Measurements from ENCODE around the gene TMEM41B.
"Not testable (repeated sequence)": the region's sequence is repeated elsewhere in the genome, so short reads cannot be mapped to it uniquely, and the experiment has no call there.

Gene TMEM41B

DNA sequence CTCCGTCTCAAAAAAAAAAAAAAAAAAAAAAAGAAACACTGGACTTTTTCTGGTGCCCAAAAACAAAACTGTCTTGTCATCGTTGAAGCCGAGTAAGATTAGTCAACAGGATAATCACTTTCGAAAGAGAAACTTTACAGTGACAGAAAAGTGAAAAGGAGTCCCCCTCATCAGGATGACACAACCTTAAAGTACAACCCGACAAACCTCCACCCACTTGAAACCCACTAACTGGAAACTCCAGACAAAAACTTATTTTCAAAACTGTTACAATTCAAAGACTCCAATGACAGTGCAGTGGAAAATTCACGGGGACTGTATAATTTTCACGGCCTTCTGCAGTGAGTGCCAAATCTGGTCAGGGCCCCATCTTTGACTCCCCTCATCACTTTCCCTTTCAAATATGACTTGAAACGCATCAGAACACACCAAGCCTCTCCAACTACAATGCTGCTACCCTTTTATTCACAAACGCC is 50.5 kb downstream of the TMEM41B start:
- Histone ChIP-seq H3K4me1 (ENCODE audit: insufficient read depth, low read length) (peaks cover 9% of the 10 kb centered on the region), H3K4me3 (ENCODE audit: low read length) (peak overlapping the region; percentile 66), H2AFZ (ENCODE audit: low read depth, low read length) (no peak overlapping the region), H3K9me3 (ENCODE audit: low read length) (no peaks in the 10 kb centered on the region), H3K36me3 (ENCODE audit: insufficient read depth, low read length) (no peaks in the 10 kb centered on the region), H3K27me3 (ENCODE audit: insufficient read depth, low read length) (no peaks in the 10 kb centered on the region)

DNA sequence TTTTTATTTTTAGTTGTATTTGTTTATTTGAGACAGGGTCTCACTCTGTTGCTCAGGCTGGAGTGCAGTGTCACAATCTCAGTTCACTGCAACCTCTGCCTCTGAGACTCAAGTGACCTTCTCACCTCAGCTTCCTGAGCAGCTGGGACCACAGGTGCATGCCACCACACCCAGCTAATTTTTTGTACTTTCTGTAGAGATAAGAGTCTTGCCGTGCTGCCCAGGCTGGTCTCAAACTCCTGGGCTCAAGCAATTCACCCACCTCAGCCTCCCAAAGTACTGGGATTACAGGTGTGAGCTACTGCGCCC is 53.6 kb downstream of the TMEM41B start:
- H3K27me3 ChIP-seq (ENCODE audit: insufficient read depth, low read length): not testable (repeated sequence)

DNA sequence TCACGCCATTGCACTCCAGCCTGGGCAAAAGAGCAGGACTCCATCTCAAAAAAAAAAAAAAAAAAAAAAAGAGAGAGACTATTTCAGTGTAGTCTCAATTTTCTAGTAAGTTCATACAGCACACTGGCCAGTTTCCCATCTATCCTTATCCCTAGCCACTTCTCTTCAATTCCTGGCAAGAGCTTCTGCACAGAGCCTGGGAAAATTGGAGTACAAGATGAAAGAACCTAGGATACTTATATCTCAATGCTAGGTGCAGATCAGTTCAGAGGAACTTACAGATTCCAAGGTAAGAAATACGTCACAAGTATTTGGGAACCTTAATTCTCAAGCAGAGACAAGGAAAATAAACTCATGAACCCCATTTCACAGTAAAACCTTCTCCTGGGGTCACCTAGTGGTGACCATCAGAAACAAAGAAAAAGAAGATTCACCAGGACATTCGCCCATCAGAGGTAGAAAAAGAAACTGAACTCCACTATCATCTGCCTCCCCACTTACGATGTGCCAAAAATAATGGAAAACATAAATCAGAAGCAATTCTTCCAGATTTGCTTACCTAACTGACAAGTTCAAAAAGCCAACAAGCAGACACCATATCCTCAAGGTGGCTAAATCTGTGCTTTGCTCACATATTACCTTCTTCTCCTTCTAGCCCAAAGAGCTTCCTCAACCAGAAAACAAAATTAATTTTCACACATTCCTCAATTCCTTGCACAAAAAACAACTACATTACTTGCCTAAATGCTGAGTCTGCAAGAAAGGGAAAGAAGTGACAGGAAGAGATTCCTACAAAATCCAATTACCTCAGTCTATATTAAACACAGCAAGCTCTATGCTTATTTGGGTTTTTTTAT is 54.2 kb downstream of the TMEM41B start:
- Histone ChIP-seq H3K27me3 (ENCODE audit: insufficient read depth, low read length) (no peaks in the 10 kb centered on the region), H3K9me3 (ENCODE audit: low read length) (peaks cover 2% of the 10 kb centered on the region), H2AFZ (ENCODE audit: low read depth, low read length) (no peak overlapping the region), H3K4me3 (ENCODE audit: low read length) (no peak overlapping the region), H3K36me3 (ENCODE audit: insufficient read depth, low read length) (no peaks in the 10 kb centered on the region), H3K4me1 (ENCODE audit: insufficient read depth, low read length) (peaks cover 4% of the 10 kb centered on the region)

More for the DNA sequence above, 53.6 kb downstream of the TMEM41B start:
- H3K36me3 ChIP-seq (ENCODE audit: insufficient read depth, low read length); H3K4me3 ChIP-seq (ENCODE audit: low read length); H3K4me1 ChIP-seq (ENCODE audit: insufficient read depth, low read length); H2AFZ ChIP-seq (ENCODE audit: low read depth, low read length); H3K9me3 ChIP-seq (ENCODE audit: low read length): not testable (repeated sequence)

DNA sequence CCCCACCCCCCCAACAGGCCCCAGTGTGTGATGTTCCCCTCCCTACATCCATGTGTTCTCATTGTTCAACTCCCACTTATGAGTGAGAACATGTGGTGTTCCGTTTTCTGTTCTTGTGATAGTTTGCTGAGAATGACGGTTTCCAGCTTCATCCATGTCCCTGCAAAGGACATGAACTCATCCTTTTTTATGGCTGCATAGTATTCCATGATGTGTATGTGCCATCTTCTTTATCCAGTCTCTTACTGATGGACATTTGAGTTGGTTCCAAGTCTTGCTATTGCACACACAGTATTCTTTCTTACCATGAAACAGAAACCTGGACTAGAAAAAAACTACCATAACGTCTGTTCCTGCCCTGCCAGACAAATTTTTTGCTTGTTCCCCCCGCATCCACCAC is 56.1 kb downstream of the TMEM41B start:
- H3K36me3 ChIP-seq (ENCODE audit: insufficient read depth, low read length); H3K4me3 ChIP-seq (ENCODE audit: low read length); H2AFZ ChIP-seq (ENCODE audit: low read depth, low read length); H3K9me3 ChIP-seq (ENCODE audit: low read length); H3K4me1 ChIP-seq (ENCODE audit: insufficient read depth, low read length); H3K27me3 ChIP-seq (ENCODE audit: insufficient read depth, low read length): not testable (repeated sequence)

DNA sequence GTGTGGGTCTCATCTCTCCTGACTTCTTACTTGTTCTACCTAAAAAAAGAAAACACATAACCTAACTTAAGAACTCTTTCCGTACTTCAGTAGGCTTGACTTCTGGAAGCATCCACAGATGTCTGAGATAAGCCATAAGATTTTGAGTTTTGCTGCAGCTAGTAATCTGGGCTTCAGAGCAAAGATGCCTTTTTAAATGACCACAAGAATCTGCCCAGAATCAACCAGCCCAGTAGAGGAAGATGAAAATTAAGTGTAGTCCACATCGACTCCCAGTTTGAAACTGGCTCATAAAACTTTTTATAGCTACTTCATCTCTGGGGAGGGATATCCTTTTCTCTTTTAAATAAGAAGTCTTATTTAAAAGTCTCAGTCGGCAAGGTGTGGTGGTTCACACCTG is 60.0 kb downstream of the TMEM41B start:
- H3K4me3 ChIP-seq (ENCODE audit: low read length): no peak overlapping the region
- peaks cover 4% of the 10 kb centered on the region for H3K9me3 ChIP-seq (ENCODE audit: low read length)
- no peak overlapping the region for H2AFZ ChIP-seq (ENCODE audit: low read depth, low read length)
- H3K36me3 ChIP-seq (ENCODE audit: insufficient read depth, low read length): peaks cover 6% of the 10 kb centered on the region
- peaks cover 6% of the 10 kb centered on the region for H3K4me1 ChIP-seq (ENCODE audit: insufficient read depth, low read length)
- H3K27me3 ChIP-seq (ENCODE audit: insufficient read depth, low read length): no peaks in the 10 kb centered on the region

DNA sequence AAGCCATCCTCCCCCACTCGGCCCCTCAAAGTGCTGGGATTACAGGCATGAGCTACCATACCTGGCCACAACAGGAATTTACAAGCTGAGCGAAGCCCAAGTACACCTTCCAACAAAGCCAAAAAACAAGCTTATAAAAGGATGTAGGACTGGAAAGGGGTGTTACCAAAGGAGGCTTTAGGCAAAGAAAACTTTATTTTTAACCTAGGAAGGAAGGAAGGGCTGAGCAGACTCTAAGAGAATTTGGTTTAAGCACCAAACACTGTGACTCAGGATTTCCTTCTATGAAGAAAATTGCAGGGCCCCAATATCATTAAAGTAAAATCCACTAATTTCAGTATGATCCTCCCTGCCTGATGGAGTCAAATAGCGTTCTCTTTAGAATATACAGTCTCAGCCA is 61.3 kb downstream of the TMEM41B start:
- peaks cover 6% of the 10 kb centered on the region for H3K4me1 ChIP-seq (ENCODE audit: insufficient read depth, low read length)
- peaks cover 1% of the 10 kb centered on the region for H3K9me3 ChIP-seq (ENCODE audit: low read length)
- H3K4me3 ChIP-seq (ENCODE audit: low read length): no peak overlapping the region

DNA sequence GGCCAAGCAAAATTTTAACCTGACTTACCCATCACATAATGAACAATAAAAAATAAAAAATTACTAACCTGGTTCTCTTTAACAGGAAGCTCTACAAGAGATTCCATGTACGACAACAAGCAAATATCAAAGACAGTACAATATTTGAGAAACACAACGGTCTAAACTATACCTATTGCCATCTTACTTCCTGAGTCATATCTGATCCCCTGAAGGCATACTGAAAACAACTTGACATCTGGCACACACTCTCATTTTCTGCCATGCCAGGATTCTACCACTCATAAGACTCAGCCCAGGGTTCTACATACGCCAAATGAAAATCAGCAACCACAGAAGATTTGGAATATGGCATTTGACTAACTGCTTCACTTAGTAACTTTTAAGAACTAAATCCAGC is 63.1 kb downstream of the TMEM41B start:
- H3K9me3 ChIP-seq (ENCODE audit: low read length): peaks cover 1% of the 10 kb centered on the region
- peaks cover 6% of the 10 kb centered on the region for H3K4me1 ChIP-seq (ENCODE audit: insufficient read depth, low read length)
- no peak overlapping the region for H3K4me3 ChIP-seq (ENCODE audit: low read length)
- no peaks in the 10 kb centered on the region for H3K27me3 ChIP-seq (ENCODE audit: insufficient read depth, low read length)
- H3K36me3 ChIP-seq (ENCODE audit: insufficient read depth, low read length): peaks cover 12% of the 10 kb centered on the region
- no peak overlapping the region for H2AFZ ChIP-seq (ENCODE audit: low read depth, low read length)

More for the DNA sequence above, 61.3 kb downstream of the TMEM41B start:
- Histone ChIP-seq H3K36me3 (ENCODE audit: insufficient read depth, low read length) (peaks cover 10% of the 10 kb centered on the region), H2AFZ (ENCODE audit: low read depth, low read length) (no peak overlapping the region), H3K27me3 (ENCODE audit: insufficient read depth, low read length) (no peaks in the 10 kb centered on the region)

DNA sequence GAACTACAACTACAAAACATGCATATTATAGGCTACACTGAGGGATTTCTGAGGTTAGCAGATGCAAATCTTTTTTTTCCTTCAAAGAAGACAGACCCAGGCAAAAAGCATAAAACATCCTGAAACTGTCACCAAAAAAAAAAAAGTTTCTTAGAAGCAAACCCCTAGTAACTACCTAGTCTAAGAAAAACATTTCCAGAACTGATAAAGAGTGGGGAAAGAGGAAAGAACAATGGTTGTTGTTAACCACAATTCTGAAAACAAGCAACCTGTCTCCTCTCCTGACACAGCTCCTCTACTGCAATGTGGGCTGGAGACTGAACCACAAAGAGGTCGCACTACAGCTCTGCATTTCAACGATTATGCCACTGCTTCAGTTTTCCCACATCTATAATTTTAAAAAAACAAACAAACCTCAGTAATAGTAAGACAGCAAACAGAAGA is 64.2 kb downstream of the TMEM41B start:
- H3K9me3 ChIP-seq (ENCODE audit: low read length): peaks cover 1% of the 10 kb centered on the region
- H3K27me3 ChIP-seq (ENCODE audit: insufficient read depth, low read length): no peaks in the 10 kb centered on the region
- no peak overlapping the region for H3K4me3 ChIP-seq (ENCODE audit: low read length)
- H2AFZ ChIP-seq (ENCODE audit: low read depth, low read length): no peak overlapping the region
- peaks cover 6% of the 10 kb centered on the region for H3K4me1 ChIP-seq (ENCODE audit: insufficient read depth, low read length)
- peaks cover 12% of the 10 kb centered on the region for H3K36me3 ChIP-seq (ENCODE audit: insufficient read depth, low read length)

DNA sequence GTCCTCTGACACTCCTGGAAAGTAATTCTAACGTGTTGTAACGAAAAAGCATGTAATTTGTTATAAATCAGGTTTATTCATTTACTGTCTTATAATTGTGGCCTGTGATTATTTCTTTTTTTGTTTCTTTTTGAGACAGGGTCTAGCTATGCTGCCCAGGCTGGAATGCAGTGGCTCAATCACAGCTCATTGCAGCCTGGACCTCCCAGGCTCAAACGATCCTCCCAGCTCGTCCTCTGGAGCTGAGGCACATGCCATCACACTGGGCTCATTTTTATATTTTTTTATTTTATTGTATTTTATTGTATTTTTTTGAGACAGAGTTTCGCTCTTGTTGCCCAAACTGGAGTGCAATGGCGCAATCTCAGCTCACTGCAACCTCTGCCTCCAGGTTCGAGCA is 65.1 kb downstream of the TMEM41B start:
- no peak overlapping the region for H2AFZ ChIP-seq (ENCODE audit: low read depth, low read length)
- H3K9me3 ChIP-seq (ENCODE audit: low read length): peaks cover 1% of the 10 kb centered on the region
- H3K36me3 ChIP-seq (ENCODE audit: insufficient read depth, low read length): peaks cover 11% of the 10 kb centered on the region
- no peak overlapping the region for H3K4me3 ChIP-seq (ENCODE audit: low read length)
- no peaks in the 10 kb centered on the region for H3K27me3 ChIP-seq (ENCODE audit: insufficient read depth, low read length)
- H3K4me1 ChIP-seq (ENCODE audit: insufficient read depth, low read length): peaks cover 6% of the 10 kb centered on the region

DNA sequence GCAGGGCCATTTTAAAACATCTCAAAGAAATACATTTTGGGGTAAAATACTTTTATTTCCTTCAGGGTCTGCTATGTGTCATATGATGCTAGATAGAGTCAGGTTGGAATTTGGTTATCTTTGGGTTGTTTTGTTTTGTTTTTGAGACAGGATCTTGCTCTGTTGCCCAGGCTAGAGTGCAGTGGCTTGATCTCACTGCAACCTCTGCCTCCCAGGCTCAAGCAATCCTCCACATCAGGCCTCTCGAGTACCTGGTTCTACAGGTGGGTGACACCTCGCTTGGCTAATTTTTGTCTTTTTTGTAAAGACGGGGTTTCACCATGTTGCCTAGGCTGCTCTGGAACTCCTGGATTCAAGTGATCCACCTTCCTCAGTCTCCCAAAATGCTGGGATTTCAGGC is 66.5 kb downstream of the TMEM41B start:
- Histone ChIP-seq H3K4me3 (ENCODE audit: low read length) (no peak overlapping the region), H2AFZ (ENCODE audit: low read depth, low read length) (no peak overlapping the region), H3K4me1 (ENCODE audit: insufficient read depth, low read length) (peaks cover 6% of the 10 kb centered on the region), H3K27me3 (ENCODE audit: insufficient read depth, low read length) (no peaks in the 10 kb centered on the region), H3K36me3 (ENCODE audit: insufficient read depth, low read length) (peaks cover 6% of the 10 kb centered on the region), H3K9me3 (ENCODE audit: low read length) (no peaks in the 10 kb centered on the region)

DNA sequence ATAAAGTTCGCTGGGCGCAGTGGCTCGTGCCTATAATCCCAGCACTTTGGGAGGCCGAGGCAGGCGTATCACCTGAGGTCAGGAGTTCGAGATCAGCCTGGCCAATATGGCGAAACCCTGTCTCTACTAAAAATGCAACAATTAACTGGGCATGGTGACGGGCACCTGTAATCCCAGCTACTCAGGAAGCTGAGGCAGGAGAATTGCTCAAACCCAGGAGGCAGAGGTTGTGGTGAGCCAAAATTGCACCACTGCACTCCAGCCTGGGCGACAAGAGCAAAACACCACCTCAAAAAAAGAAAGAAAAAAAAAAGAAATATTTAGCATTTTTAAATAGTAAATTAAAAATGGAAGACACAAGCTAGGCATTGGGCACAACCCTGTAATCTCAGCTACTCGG is 78.2 kb downstream of the TMEM41B start:
- not testable (repeated sequence) for H2AFZ ChIP-seq (ENCODE audit: low read depth, low read length); H3K4me3 ChIP-seq (ENCODE audit: low read length); H3K9me3 ChIP-seq (ENCODE audit: low read length); H3K36me3 ChIP-seq (ENCODE audit: insufficient read depth, low read length); H3K27me3 ChIP-seq (ENCODE audit: insufficient read depth, low read length)
- peaks cover 10% of the 10 kb centered on the region for H3K4me1 ChIP-seq (ENCODE audit: insufficient read depth, low read length)

DNA sequence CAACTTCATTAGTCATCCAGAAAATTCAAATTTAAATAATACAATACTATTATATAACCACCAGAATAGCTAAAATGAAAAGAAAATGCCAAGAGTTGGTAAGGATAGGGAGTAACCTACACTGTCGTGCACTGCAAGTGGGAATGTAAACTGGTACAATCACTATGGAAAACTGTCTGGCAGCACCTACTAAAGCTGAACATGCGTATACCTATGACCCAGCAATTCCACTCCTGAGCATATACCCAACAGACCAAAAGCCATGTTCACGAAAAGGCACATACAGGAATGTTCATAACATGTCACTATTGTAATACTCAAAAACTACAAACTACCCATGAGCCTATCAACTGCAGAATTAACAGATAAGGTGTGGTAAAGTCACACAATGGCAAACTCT is 81.9 kb downstream of the TMEM41B start:
- H3K9me3 ChIP-seq (ENCODE audit: low read length): peaks cover 2% of the 10 kb centered on the region
- no peaks in the 10 kb centered on the region for H3K27me3 ChIP-seq (ENCODE audit: insufficient read depth, low read length)
- peaks cover 12% of the 10 kb centered on the region for H3K4me1 ChIP-seq (ENCODE audit: insufficient read depth, low read length)
- H2AFZ ChIP-seq (ENCODE audit: low read depth, low read length): no peak overlapping the region
- H3K36me3 ChIP-seq (ENCODE audit: insufficient read depth, low read length): no peaks in the 10 kb centered on the region
- no peak overlapping the region for H3K4me3 ChIP-seq (ENCODE audit: low read length)

DNA sequence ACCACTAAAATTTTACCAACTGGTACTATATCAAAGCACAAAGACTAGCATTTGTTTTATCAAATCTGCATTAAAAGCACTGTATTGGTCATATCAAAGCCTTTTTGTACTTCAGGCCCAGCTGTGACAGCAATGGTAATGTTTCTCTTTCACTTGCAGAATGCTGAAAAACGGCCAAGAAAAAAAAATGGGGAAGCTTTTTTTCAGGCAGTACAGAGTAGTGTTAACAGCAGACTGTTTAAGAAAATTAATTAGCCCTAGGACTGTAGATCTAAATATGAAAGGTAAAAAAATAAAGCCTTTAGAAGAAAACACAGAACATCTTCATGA is 82.6 kb downstream of the TMEM41B start:
- no peak overlapping the region for H3K4me3 ChIP-seq (ENCODE audit: low read length)
- H3K9me3 ChIP-seq (ENCODE audit: low read length): peaks cover 2% of the 10 kb centered on the region
- H2AFZ ChIP-seq (ENCODE audit: low read depth, low read length): no peak overlapping the region
- H3K27me3 ChIP-seq (ENCODE audit: insufficient read depth, low read length): no peaks in the 10 kb centered on the region
- H3K36me3 ChIP-seq (ENCODE audit: insufficient read depth, low read length): no peaks in the 10 kb centered on the region
- peaks cover 12% of the 10 kb centered on the region for H3K4me1 ChIP-seq (ENCODE audit: insufficient read depth, low read length)
